Measurements from ENCODE around the gene MAG.

Gene MAG

GRCh38 chr19:35334144-35334753, 42.3 kb downstream of the MAG start:
- in situ Hi-C loops (cut with HindIII; ENCODE audit: low sequenced_read_pairs), result no loop called here
- DNase-seq (ENCODE audit: low read depth, low spot score), result no peak
- TF ChIP-seq, protein P1, sequence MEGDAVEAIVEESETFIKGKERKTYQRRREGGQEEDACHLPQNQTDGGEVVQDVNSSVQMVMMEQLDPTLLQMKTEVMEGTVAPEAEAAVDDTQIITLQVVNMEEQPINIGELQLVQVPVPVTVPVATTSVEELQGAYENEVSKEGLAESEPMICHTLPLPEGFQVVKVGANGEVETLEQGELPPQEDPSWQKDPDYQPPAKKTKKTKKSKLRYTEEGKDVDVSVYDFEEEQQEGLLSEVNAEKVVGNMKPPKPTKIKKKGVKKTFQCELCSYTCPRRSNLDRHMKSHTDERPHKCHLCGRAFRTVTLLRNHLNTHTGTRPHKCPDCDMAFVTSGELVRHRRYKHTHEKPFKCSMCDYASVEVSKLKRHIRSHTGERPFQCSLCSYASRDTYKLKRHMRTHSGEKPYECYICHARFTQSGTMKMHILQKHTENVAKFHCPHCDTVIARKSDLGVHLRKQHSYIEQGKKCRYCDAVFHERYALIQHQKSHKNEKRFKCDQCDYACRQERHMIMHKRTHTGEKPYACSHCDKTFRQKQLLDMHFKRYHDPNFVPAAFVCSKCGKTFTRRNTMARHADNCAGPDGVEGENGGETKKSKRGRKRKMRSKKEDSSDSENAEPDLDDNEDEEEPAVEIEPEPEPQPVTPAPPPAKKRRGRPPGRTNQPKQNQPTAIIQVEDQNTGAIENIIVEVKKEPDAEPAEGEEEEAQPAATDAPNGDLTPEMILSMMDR (IDR thresholded peaks at IDR 0.05; ENCODE audit: low read depth, low read length), result no peak
- H3K4me3 ChIP-seq (ENCODE audit: low read depth, low read length), result no peak overlapping the region

GRCh38 chr19:35336166-35336955, 44.4 kb downstream of the MAG start:
- DNase-seq (ENCODE audit: low read depth, low spot score), result no peak
- in situ Hi-C loops (cut with HindIII; ENCODE audit: low sequenced_read_pairs), result no loop called here
- H3K4me3 ChIP-seq (ENCODE audit: low read depth, low read length), result no peak overlapping the region
- TF ChIP-seq, protein P1 (IDR thresholded peaks at IDR 0.05; ENCODE audit: low read depth, low read length), result no peak

DNA sequence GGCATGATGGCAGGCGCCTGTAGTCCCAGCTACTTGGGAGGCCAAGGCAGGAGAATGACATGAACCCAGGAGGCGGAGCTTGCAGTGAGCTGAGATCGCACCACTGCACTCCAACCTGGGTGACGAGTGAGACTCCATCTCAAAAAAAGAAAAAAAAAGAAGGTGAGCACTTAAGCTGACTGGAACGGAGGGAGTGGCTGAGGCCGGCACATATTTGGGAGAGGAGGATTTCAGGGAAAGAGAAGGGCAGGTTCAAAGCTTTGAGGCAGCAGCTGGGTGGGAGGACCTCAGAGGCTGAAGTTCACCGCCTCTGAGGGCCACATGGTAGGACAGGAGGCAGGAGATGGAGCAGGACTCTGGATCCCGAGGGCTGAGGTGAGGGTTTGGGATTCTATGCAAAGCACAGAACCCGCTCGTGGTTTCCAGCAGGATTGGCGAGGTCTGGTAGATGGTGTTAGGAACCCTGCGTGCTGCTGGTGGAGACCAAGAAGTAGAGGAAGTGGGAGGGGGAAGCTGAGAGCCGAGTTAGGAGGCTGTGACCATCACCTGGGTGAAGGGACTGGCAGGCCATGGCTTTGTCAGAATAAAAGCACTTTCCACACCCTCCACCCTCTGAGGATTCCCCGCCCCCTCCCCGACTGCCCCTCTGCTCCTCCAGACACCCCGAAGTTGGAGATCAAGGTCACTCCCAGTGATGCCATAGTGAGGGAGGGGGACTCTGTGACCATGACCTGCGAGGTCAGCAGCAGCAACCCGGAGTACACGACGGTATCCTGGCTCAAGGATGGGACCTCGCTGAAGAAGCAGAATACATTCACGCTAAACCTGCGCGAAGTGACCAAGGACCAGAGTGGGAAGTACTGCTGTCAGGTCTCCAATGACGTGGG, 45.4 kb downstream of the MAG start:
- H3K4me3 ChIP-seq (ENCODE audit: low read depth, low read length), result no peak overlapping the region
- TF ChIP-seq, protein P1 (IDR thresholded peaks at IDR 0.05; ENCODE audit: low read depth, low read length), result no peak
- in situ Hi-C loops (cut with HindIII; ENCODE audit: low sequenced_read_pairs), result no loop called here
- DNase-seq (ENCODE audit: low read depth, low spot score), result no peak

DNA sequence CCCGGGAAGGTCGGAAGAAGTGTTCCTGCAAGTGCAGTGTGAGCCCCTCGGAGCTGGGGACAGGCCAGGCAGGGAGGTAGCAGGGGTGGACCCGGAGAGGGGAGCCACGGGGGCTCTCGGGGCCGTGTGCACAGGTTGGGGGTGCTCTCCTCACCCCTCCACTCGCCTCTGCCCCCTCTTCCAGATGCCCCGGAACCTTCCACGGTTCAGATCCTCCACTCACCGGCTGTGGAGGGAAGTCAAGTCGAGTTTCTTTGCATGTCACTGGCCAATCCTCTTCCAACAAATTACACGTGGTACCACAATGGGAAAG, 46.0 kb downstream of the MAG start:
- TF ChIP-seq, protein P1 (IDR thresholded peaks at IDR 0.05; ENCODE audit: low read depth, low read length), result no peak
- no peak overlapping the region for H3K4me3 ChIP-seq (ENCODE audit: low read depth, low read length)
- in situ Hi-C loops (cut with HindIII; ENCODE audit: low sequenced_read_pairs), result no loop called here
- no peak for DNase-seq (ENCODE audit: low read depth, low spot score)

- TF ChIP-seq, protein P1 (IDR thresholded peaks at IDR 0.05; ENCODE audit: low read depth, low read length), result no peak
- no peak overlapping the region for H3K4me3 ChIP-seq (ENCODE audit: low read depth, low read length)
- DNase-seq (ENCODE audit: low read depth, low spot score), result no peak
- in situ Hi-C loops (cut with HindIII; ENCODE audit: low sequenced_read_pairs), result no loop called here
Measured at GRCh38 chr19:35340431-35340830, 48.5 kb downstream of the MAG start.

GRCh38 chr19:35341006-35341405, 49.0 kb downstream of the MAG start:
- no peak overlapping the region for H3K4me3 ChIP-seq (ENCODE audit: low read depth, low read length)
- TF ChIP-seq, protein P1 (IDR thresholded peaks at IDR 0.05; ENCODE audit: low read depth, low read length), result no peak
- in situ Hi-C loops (cut with HindIII; ENCODE audit: low sequenced_read_pairs), result no loop called here
- no peak for DNase-seq (ENCODE audit: low read depth, low spot score)
